Measurements from ENCODE around the gene COPS3.

GRCh38 chr17:17326275-17326875, 45.3 kb upstream of the COPS3 start:
- TF ChIP-seq ZBTB33 (IDR thresholded peaks at IDR 0.05), result no peak
- no peak for TF ChIP-seq CTCF (IDR thresholded peaks at IDR 0.05; ENCODE audit: low read depth, low read length, missing input control)

Measured in liver (tissue), 2 donors.